ENCODE data around the gene TCEAL4.

DNA sequence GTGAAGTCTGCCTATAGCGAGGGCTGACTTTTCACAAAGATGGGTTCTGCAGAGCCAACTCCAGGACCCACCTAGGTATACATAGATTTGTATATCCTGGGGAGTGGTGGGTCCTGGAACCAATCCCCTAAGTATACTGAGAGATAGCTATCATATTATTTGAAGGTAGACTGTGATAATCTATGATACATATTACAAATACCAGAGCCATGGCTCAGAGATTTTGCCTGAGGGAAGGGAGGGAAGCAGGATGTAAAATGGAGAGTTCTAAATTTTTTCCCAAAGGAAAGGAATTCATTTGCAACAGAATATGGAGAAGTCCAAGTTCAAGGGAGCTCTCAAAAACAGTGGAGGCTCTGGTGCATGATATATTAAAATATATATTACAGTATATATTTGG lies 29.7 kb downstream of the TCEAL4 start:
- TF ChIP-seq, protein P1, sequence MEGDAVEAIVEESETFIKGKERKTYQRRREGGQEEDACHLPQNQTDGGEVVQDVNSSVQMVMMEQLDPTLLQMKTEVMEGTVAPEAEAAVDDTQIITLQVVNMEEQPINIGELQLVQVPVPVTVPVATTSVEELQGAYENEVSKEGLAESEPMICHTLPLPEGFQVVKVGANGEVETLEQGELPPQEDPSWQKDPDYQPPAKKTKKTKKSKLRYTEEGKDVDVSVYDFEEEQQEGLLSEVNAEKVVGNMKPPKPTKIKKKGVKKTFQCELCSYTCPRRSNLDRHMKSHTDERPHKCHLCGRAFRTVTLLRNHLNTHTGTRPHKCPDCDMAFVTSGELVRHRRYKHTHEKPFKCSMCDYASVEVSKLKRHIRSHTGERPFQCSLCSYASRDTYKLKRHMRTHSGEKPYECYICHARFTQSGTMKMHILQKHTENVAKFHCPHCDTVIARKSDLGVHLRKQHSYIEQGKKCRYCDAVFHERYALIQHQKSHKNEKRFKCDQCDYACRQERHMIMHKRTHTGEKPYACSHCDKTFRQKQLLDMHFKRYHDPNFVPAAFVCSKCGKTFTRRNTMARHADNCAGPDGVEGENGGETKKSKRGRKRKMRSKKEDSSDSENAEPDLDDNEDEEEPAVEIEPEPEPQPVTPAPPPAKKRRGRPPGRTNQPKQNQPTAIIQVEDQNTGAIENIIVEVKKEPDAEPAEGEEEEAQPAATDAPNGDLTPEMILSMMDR (IDR thresholded peaks at IDR 0.05), result no peak
- TF ChIP-seq POLR2A (IDR thresholded peaks at IDR 0.05; ENCODE audit: low read depth), result no peak
- TF ChIP-seq POLR2AphosphoS5 (IDR thresholded peaks at IDR 0.05), result no peak
